GM18520 (cell line): ENCODE measurements around the gene PPP1R27.

ENCODE experiments used
- ATAC-seq: cut with Tn5 transposase; IDR thresholded peaks from one replicate; pipeline ENCODE4 v1.9.1; 2021; ENCODE audit not compliant: unreplicated experiment

PPP1R27 gene

GRCh38 chr17:81806461-81807209 lies 28.2 kb downstream of the PPP1R27 start:
- no peak for ATAC-seq

GRCh38 chr17:81805707-81806460 lies 29.0 kb downstream of the PPP1R27 start:
- ATAC-seq = no peak

- ATAC-seq = no peak
These were observed 30.1 kb downstream of the PPP1R27 start for GRCh38 chr17:81804559-81805399.

DNA sequence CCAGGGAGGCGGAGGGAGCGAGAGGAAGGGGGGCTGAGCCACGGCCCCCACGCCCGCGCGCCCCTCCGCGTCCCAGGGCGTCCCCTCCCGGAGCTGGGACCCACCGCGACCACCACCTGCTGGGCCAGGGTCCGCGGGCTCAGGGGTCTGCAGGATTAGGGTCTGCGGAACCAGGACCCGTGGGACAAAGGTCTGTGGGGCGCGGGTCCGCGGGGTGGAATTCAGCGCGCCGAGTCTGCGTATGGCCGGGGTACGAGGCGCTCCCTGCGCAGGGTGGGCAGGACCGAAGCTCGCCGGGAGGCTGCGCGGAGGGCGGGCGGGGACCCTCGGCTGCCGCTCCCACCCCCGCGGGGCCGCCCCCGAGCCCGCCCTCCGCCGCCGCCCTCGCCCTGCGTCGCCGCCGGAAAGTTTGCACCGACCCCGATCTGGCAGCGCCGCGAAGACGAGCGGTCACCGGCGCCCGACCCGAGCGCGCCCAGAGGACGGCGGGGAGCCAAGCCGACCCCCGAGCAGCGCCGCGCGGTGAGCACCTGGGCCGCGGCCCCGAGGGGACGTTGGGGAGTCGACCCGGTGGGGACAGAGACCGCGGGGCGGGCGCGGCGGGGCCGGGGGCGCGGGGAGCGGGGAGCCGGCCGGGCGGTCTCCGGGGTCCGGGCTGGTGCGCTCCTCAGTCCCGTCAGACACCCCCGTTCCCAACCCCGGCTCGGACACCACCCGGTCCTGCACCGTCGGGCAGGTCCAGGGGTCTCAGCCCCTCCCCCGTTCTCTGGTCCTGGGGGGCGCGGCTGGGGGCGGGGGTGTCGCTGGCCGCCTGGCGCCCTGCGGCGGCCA lies 30.9 kb downstream of the PPP1R27 start, which contains the start of gene GCGR:
GCGR (plus strand) TSS at position 423 of the 831 bp plus-strand sequence. CDS start 4,869 bp downstream, outside the sequence.
- ATAC-seq = no peak

DNA sequence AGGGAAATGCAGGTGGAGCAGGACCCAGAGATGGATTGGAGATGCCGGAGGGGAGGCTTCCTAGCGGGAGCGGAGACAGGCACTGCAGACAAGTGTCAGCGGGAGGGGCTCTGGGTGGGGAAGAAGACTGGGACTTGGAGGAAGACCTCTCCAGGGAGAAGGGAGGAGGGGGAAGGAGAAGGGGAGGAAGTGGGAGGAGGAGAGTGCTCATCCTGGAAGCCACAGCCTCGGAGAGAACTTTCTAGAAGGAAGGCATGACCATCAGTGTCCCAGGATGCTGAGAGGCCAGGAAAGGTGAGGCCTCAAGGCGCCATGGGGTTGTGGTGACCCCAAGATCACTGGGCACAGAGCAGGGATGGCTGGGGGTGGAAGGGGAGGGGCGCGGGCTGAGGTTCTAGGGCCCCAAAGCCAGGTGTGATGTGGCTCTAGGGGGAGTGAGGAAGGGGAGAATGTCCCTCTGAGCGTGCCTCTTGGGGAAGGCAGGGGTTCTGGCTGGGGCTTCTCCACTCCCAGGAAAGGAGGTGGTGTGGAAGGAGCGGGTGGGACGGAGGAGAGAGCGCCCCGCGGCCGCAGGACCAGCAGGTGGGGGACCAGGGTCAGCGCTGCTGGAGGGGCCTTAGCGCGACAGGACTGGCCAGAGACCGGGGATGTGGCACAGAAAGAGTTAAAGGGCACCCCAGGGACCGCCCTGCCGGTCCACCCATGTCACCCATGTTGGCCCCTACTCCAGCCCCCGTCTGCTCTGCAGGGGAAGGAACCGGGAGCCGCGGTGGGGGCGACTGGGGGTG lies 31.8 kb downstream of the PPP1R27 start:
- no peak for ATAC-seq

GRCh38 chr17:81802048-81802758 lies 32.6 kb downstream of the PPP1R27 start:
- ATAC-seq = no peak

- ATAC-seq = no peak
These were observed 33.5 kb downstream of the PPP1R27 start for GRCh38 chr17:81801327-81801726.

- ATAC-seq = no peak
These were observed 40.3 kb downstream of the PPP1R27 start for GRCh38 chr17:81794509-81794908.

- ATAC-seq = no peak
These were observed 40.8 kb downstream of the PPP1R27 start for GRCh38 chr17:81794074-81794476.

DNA sequence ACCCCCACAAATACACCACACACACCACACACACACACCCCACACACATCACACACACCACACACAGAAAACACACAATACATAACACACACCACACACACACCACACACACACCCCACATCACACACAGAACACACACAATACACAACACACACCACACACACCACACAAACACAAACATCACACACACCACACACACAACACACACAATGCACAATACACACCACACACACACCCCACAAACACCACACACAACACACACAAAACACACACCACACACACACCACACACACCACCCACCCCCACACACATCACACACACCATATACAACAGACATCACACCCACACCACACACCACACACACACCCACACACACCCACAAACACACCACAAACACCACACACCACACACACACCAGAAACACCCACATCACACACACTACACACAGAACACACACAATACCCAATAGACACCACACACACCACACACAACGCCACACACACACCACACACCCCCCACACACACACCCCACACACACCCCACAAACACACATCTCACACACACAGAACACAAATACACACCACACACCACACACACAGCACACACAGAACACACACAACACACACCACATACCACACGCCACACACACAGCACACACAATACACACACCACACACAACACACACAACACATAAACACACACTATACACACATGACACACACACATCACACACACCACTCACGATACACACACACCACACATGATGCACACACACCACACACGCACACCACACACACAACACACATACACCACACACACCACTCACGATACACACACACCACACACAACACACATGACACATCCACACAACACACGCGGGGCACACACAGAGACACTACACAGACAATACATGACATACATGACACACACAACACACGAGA lies 41.9 kb downstream of the PPP1R27 start:
- no peak for ATAC-seq
